GM21526 (cell line): ENCODE measurements around the gene BAG1.

Experiments used
- ATAC-seq: cut with Tn5 transposase; IDR thresholded peaks from one replicate; pipeline ENCODE4 v1.9.1; 2021; ENCODE audit warnings: moderate library complexity; ENCODE audit not compliant: unreplicated experiment, low FRiP score

The BAG1 gene

DNA sequence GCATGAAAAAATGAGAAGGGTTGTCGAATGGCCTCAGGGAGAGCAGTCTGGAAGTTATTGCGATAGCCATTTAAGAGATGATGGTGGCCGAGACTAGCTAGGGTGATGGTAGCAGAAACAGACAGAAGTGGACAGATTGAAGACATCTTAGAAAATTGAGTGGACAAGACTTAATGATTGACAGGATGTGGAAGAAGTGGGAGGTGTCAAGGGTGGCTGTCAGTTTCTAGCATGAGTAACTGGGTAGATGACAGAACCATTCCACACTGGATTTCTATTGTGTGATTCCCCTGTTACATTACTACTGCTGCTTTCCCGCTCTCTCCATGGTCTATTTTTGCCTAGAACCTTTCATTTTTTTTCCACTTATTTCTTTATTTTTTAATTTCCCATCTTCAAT is 13.0 kb upstream of the BAG1 start:
- no peak for ATAC-seq

GRCh38 chr9:33273972-33274328 is 9.4 kb upstream of the BAG1 start:
- ATAC-seq, result no peak

DNA sequence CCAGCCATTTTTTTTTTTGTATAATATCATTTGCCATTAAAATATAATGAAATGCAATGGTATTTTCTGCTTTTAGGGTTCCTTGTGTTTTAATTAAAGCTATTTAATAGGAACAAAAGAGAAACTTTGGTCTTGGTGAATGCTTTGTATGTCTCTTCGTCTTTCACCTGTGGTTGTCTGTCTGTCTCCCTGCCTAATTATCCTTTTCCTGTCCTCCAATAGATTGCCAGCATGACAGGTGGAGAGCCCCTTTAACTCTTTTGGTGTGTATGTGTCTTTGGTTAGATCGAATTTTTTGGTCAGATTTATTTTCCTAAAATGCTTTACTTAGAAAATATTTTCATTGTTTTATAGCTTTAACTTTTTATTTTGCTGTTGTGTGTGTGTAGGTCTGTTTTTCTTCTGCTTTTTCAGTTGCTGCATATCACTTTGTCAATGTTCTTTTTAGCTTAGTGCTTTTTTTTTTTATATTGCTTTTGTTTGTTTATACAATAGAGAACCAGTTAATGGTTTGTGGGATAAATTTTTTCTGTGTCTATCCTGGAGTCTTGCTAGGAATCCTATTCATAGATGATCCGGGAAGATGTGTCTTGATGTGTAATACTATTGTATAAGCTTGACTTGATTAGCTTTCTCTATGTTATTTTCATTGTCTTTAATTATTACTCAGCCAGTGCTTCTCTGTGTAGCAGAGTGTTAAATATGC is 8.9 kb upstream of the BAG1 start:
- no peak for ATAC-seq

DNA sequence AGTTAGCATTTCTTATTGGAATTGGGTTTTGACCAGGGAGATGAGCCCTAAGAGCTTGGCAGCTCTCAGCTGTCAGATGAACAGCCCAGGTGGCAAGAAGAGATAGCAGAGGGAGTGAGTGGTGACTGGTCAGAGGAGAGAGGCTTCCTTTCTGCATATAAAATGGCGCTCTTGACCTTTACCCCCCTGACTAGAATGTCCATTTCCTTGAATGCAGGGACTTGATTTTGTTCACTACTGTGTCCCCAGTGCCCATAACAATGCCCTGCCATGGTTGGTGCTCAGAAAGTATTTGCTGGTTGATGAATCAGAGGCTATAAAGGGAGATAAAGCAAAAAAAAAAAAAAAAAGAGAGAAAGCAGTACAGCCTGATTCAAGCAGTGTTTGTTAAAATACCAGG is 7.6 kb upstream of the BAG1 start:
- no peak for ATAC-seq

DNA sequence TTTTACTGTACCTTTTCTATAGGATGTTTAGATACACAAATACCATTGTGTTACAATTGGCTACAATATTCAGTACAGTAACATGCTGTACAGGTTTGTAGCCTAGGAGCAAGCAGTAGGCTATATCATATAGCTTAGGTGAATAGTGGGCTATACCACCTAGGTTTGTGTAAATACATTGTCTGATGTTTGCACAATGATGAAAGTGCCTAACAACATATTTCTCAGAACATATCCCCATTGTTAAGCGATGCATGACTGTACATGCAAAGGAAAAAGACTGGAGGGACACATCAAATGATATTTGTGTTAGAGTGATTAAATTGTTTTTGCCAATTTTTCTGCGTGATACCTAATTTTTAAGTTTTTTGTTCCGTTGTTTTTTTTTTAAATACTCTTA is 5.6 kb upstream of the BAG1 start:
- ATAC-seq, result no peak

DNA sequence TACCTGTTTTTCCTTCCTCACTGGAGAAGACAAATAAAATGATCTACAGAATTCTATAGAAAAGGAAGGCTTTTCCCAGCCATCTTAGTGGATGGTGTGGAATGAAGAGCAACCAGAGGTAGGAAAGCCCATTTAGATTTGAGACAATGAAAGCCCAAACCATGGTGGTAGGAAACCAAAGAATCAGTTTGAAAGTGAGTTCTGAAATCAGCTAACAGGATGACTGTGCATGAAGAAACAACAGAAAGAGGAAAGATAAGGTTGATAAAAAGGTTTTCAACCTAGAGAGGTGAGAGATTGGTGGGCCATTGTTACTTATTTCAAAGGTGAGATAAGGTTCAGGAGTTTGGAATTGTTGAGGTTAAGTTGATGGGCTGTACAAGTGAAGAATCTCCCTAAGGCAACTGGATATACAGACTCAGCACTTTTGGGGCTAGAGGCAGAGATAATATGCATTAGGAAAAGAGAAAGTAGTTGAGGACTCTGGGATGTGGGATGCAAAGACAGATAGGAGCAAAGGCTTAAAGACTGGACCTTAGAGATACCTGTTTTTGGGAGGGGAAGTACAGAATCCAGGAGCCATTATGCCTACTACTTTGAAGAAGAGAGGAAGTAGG is 2.8 kb upstream of the BAG1 start:
- no peak for ATAC-seq

DNA sequence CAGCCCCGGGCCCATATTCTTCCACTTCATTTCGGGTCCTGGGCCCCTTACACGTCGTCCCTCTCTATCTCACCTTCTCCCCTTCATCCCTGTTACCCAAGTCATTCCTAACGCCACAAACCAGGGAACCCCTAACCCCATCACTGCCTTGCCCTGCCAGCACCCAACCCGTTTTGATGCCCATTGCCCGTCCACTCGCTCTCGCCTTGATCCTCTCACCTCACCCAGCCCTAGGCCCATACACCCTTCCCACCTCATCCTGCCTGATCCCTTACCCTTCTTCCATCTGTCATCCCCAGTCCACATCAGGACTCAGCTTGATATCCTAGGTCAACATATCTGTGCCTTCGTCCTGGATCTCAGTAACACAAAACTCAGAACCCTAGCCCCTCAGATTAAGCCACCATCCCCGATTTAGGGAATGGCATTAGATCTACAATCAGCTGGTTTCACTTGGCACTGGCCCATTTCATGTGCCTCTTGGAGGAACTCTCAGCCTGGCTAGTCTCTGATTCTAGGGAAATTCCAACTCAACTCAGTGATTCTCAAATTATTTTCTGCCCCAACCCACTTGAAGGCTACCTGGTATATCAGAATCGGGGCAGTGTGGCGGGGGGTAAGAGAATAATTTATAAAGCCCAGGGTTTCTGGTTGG is 830 bp upstream of the BAG1 start:
- no peak for ATAC-seq

- ATAC-seq, result peak; percentile 28
Observed at GRCh38 chr9:33264003-33264472, 470 bp downstream of the BAG1 start.

DNA sequence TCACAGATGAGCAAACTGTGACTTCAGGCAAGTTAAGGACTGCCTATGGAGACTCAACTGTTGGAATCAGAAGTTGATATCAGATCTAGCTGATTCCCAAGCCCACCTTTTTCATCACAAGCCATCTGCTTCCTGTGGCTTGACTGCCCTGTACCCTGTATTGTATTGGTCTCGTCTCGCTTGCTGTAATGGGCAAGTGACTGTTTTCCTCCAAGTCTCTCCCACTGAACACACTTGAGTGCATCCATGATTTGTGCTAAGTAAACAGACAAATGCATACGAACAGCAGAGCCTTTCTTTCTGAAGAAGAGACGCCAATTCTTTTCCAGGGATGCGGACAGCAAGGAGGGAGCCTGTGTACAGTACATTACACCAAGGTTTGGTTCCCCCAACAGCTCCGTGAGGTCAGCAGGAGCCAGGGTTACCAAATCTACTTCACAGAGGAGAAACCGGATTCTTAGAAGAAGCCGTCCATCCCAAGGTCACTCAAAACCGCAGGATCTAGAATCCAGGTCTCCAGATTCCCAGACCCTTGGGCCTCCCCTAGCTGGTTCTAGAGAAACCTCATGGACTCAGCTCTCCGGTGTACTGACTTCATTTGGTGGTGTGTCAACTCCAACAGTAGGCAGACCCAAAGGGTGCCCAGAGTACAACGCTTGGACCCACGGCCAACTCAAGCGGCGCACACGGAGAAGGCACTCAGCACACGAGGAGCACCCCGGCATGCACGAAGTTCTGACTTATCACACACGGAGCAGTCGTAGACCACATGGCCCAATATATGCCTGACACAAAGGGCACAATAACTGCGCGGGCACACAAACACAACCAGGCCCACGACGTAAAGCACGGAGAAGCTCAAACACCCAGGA is 1.1 kb downstream of the BAG1 start:
- ATAC-seq, result peak; percentile 6

- ATAC-seq, result no peak
Observed at GRCh38 chr9:33260372-33260771, 4.1 kb downstream of the BAG1 start.

GRCh38 chr9:33257276-33257675 is 7.2 kb downstream of the BAG1 start:
- no peak for ATAC-seq

GRCh38 chr9:33256236-33256635 is 8.3 kb downstream of the BAG1 start:
- no peak for ATAC-seq

- no peak for ATAC-seq
Observed at GRCh38 chr9:33255471-33255870, 9.0 kb downstream of the BAG1 start.

GRCh38 chr9:33255014-33255413 is 9.5 kb downstream of the BAG1 start:
- ATAC-seq, result no peak

GRCh38 chr9:33254211-33254610 is 10.3 kb downstream of the BAG1 start:
- ATAC-seq, result no peak

DNA sequence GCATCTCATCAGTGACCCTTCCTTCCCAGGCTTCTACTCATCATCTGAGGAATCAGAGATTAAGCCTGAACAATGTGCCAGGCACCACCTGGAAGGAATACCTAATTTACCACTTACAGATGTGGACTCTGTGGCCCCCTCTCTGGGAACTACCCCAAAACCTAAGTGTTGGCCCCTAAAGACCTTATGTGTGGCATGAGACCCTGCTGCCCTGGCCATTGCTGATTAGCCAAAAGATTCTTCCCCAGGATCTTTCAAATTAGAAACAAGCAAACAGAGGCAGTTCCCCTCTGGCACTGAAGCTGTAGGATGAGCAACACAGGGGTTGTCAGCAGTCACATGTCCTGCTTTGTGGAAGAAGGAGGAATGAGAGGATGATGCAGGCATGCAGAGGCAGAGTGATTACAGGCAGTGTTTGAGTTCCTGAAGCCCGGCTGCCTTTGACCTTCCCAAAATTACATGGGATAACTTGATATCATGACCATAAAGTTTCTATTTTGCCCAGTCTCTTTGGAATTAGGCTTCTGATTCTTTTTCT is 14.0 kb downstream of the BAG1 start:
- no peak for ATAC-seq

- no peak for ATAC-seq
Observed at GRCh38 chr9:33249983-33250382, 14.5 kb downstream of the BAG1 start.

DNA sequence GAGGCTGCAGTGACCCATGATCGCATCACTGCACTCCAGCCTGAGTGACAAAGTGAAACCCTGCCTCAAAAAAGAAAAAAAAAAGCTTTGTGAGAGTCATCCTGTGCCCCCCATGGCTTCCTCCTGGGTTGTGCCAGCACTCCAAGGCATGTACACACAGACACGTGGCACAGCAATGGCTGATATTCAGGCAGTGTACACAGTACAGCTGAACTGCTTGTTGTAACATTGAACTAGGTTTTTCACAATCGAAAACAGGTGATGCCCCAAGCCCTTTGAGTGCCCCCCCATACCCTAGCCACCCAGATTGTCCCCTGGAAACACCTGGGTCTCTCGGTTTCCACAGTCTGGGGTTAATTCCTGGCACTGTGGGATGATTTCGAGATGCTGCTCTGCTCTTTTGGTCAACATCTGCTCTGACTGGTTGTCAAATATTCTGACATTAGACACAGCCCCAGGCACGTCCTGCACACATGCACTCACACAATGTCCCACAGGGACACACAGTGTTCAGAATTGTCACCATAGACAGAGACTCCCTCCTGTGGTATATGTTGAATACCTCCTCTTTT is 15.3 kb downstream of the BAG1 start:
- ATAC-seq, result peak; percentile 38

GRCh38 chr9:33248606-33249005 is 15.9 kb downstream of the BAG1 start:
- ATAC-seq, result no peak

DNA sequence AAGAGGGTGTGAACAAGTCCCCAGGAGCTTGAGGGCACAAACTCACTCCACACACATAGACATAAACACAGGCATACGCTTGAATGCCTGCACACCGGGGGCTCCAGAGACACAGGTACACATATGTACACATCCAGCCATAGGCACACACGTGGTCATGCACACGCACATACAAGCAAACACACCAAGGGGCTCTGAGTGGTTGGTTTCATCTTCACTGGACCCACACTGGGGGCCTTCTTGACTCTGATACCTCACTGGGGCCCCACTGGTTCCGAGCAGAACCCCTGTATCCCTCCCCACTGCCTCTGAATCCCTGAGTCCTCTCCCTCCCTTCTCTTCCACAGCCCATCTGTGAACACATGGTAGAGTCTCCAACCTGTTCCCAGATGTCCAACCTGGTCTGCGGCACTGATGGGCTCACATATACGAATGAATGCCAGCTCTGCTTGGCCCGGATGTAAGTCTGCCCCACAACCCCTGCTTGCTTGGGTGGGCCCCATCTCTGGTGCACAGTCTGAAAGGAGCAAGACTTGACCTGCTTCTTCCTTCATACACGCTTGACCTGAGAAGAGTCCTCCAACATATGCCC is 18.1 kb downstream of the BAG1 start:
- ATAC-seq, result no peak
